ENCODE data around the gene EPO.
"Not testable (repeated sequence)": the region's sequence is repeated elsewhere in the genome, so short reads cannot be mapped to it uniquely, and the experiment has no call there.

DNA sequence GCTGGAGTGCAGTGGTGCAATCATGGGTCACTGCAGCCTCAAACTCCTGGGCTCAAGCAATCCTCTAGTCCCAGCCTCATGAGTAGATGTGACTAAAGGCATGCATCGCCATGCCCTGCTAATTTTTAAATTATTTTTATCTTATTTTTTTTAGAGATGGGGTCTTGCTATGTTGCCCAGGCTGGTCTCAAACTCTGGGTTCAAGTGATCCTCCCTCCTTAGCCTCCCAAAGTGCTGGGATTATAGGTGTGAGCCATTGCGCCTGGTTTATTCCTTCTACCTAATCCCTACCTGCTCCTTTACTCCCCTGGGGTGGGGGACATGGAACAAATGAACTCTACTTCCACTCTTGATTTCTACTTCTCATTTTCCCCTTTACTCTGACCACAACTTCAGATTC, 4.1 kb downstream of the EPO start:
- TF ChIP-seq CTCF, EP300, POLR2A (IDR thresholded peaks at IDR 0.05): not testable (repeated sequence)

All from suprapubic skin (tissue), 3 donors.